HepG2 (cell line): Measurements from ENCODE around the gene NDUFV1.

Source experiments
- RNF2 ChIP-seq: fragments of 450-650 bp; conservative IDR thresholded peaks from 2 replicates; pipeline ENCODE4 v1.6.1; 2016; ENCODE audit warnings: low read depth
- SALL1 ChIP-seq: sonication (generic); formaldehyde crosslinking; IDR thresholded peaks from 2 replicates; pipeline ENCODE4 v1.8.0; 2022; ENCODE audit warnings: mild to moderate bottlenecking, missing genetic modification reagents
- SRF ChIP-seq: IDR thresholded peaks from 2 replicates; pipeline ENCODE4 v1.6.1; 2011; ENCODE audit warnings: mild to moderate bottlenecking, low read depth, low read length, moderate library complexity
- TF ChIP-seq, protein P1 (sequence below): IDR thresholded peaks from 2 replicates; pipeline ENCODE4 v1.6.1; 2016; ENCODE audit warnings: control low read depth
- TF ChIP-seq, protein P2 (sequence below): sonication (generic); formaldehyde crosslinking; IDR thresholded peaks from 2 replicates; pipeline ENCODE4 v1.5.1; 2020; ENCODE audit warnings: missing genetic modification reagents, mild to moderate bottlenecking, borderline replicate concordance
- TF ChIP-seq, protein P3 (sequence below): sonication (generic); formaldehyde crosslinking; IDR thresholded peaks from 2 replicates; pipeline ENCODE4 v1.5.0; 2020; ENCODE audit warnings: mild to moderate bottlenecking, missing genetic modification reagents, moderate library complexity

DNA sequence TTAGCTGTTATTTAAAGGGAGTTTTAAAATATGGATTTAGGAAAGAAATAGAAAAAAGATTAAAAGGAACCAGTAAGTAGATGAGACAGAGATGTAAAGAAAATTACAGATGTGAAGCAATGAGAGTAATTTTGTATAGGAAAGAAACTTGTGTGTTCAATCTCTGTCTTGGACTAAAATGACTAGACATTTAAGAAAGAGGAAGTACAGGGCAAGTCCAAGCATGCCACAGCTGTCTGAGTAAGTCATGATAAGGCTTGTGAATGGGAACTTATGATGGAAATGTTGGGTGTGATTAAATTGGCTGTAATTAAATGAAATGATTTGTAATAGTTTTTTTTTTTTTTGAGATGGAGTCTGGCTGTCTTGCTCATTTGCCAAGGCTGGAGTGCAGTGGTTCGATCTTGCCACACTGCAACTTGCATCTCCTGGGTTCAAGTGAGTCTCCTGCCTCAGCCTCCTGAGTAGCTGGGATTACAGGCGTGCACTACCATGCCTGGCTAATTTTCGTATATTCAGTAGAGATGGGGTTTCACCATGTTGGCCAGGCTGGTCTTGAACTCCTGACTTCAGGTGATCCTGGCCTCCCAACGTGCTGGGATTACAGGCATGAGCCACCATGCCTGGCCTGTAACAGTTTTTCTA lies 49.7 kb downstream of the NDUFV1 start:
- TF ChIP-seq, protein P1, sequence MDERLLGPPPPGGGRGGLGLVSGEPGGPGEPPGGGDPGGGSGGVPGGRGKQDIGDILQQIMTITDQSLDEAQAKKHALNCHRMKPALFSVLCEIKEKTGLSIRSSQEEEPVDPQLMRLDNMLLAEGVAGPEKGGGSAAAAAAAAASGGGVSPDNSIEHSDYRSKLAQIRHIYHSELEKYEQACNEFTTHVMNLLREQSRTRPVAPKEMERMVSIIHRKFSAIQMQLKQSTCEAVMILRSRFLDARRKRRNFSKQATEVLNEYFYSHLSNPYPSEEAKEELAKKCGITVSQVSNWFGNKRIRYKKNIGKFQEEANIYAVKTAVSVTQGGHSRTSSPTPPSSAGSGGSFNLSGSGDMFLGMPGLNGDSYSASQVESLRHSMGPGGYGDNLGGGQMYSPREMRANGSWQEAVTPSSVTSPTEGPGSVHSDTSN, result no peak
- TF ChIP-seq, protein P2, sequence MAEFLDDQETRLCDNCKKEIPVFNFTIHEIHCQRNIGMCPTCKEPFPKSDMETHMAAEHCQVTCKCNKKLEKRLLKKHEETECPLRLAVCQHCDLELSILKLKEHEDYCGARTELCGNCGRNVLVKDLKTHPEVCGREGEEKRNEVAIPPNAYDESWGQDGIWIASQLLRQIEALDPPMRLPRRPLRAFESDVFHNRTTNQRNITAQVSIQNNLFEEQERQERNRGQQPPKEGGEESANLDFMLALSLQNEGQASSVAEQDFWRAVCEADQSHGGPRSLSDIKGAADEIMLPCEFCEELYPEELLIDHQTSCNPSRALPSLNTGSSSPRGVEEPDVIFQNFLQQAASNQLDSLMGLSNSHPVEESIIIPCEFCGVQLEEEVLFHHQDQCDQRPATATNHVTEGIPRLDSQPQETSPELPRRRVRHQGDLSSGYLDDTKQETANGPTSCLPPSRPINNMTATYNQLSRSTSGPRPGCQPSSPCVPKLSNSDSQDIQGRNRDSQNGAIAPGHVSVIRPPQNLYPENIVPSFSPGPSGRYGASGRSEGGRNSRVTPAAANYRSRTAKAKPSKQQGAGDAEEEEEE (CRISPR knock-in tag), result no peak
- TF ChIP-seq SRF (no peak), RNF2 (no peak), SALL1 (CRISPR knock-in tag) (no peak)
- TF ChIP-seq, protein P3, sequence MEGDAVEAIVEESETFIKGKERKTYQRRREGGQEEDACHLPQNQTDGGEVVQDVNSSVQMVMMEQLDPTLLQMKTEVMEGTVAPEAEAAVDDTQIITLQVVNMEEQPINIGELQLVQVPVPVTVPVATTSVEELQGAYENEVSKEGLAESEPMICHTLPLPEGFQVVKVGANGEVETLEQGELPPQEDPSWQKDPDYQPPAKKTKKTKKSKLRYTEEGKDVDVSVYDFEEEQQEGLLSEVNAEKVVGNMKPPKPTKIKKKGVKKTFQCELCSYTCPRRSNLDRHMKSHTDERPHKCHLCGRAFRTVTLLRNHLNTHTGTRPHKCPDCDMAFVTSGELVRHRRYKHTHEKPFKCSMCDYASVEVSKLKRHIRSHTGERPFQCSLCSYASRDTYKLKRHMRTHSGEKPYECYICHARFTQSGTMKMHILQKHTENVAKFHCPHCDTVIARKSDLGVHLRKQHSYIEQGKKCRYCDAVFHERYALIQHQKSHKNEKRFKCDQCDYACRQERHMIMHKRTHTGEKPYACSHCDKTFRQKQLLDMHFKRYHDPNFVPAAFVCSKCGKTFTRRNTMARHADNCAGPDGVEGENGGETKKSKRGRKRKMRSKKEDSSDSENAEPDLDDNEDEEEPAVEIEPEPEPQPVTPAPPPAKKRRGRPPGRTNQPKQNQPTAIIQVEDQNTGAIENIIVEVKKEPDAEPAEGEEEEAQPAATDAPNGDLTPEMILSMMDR (CRISPR knock-in tag), result no peak
